WTC11 (cell line): Measurements from ENCODE around the gene NRTN. TPM values are rescaled to one million over a fixed set of nuclear protein-coding genes. Genes with fewer than 3 reads are reported as not detected.

Experiments used
- ATAC-seq: fragments of 200-7000 bp; cut with Tn5 transposase; 2 replicates; pipeline ENCODE4 v1.10.0; 2021; ENCODE audit warnings: mild to moderate bottlenecking, moderate library complexity
- CTCF ChIA-PET: fragments of 300-600 bp; sonication (Branson Sonifier 250); formaldehyde crosslinking; loops from one replicate; lab custom pipeline; 2021; ENCODE audit warnings: antibody characterized with exemption; lab: Charles Lee
- POLR2A ChIA-PET: fragments of 350-600 bp; sonication (Branson Sonifier 250); formaldehyde crosslinking; loops from one replicate; lab custom pipeline; 2021; ENCODE audit warnings: antibody characterized with exemption; lab: Charles Lee
- DNase-seq: peaks from one replicate; pipeline ENCODE4 v3.0.0; 2021; ENCODE audit warnings: low spot score
- H3K27ac Mint-ChIP-seq: 2 replicates; pipeline ENCODE4 v1.8.0; 2021; ENCODE audit warnings: mixed read lengths
- H3K27me3 Mint-ChIP-seq: 2 replicates; pipeline ENCODE4 v1.8.0; 2021; ENCODE audit warnings: low read depth, mild to moderate bottlenecking, moderate library complexity, mixed read lengths
- H3K36me3 Mint-ChIP-seq: 2 replicates; pipeline ENCODE4 v1.8.0; 2021; ENCODE audit warnings: mixed read lengths
- H3K4me1 Mint-ChIP-seq: 2 replicates; pipeline ENCODE4 v1.8.0; 2022; ENCODE audit warnings: mixed read lengths
- H3K4me3 Mint-ChIP-seq: 2 replicates; pipeline ENCODE4 v1.8.0; 2021; ENCODE audit warnings: mild to moderate bottlenecking, moderate library complexity, mixed read lengths
- H3K9me3 Mint-ChIP-seq: 2 replicates; pipeline ENCODE4 v1.8.0; 2021; ENCODE audit warnings: mixed read lengths
- AFF4 ChIP-seq: sonication (generic); formaldehyde crosslinking; IDR thresholded peaks from 2 replicates; pipeline ENCODE4 v1.8.1; 2023; ENCODE audit warnings: mild to moderate bottlenecking, missing genetic modification reagents, borderline replicate concordance
- CDX4 ChIP-seq: fragments of 250-450 bp; sonication (Bioruptor Pico); IDR thresholded peaks from 2 replicates; pipeline ENCODE4 v1.9.0; 2021; ENCODE audit warnings: moderate library complexity, mild to moderate bottlenecking, inconsistent platforms, borderline replicate concordance
- E2F1 ChIP-seq: sonication (generic); formaldehyde crosslinking; IDR thresholded peaks from 2 replicates; pipeline ENCODE4 v1.8.0; 2022; ENCODE audit warnings: mild to moderate bottlenecking, missing genetic modification reagents
- EMX1 ChIP-seq: fragments of 250-450 bp; sonication (Bioruptor Pico); IDR thresholded peaks from 2 replicates; pipeline ENCODE4 v1.8.0; 2021; ENCODE audit warnings: mild to moderate bottlenecking
- ERG ChIP-seq: fragments of 250-450 bp; sonication (Bioruptor Pico); IDR thresholded peaks from 2 replicates; pipeline ENCODE4 v1.8.0; 2021; ENCODE audit warnings: mild to moderate bottlenecking
- GRHL2 ChIP-seq: fragments of 250-450 bp; sonication (Bioruptor Pico); IDR thresholded peaks from 2 replicates; pipeline ENCODE4 v1.8.0; 2022; ENCODE audit warnings: mild to moderate bottlenecking, moderate library complexity; ENCODE audit not compliant: insufficient replicate concordance, severe bottlenecking
- JUN ChIP-seq: sonication (generic); formaldehyde crosslinking; IDR thresholded peaks from 2 replicates; pipeline ENCODE4 v1.8.0; 2023; ENCODE audit warnings: mild to moderate bottlenecking, missing genetic modification reagents
- NFE2L1 ChIP-seq: sonication (generic); formaldehyde crosslinking; IDR thresholded peaks from 2 replicates; pipeline ENCODE4 v1.8.1; 2023; ENCODE audit warnings: missing genetic modification reagents
- OVOL2 ChIP-seq: fragments of 250-450 bp; sonication (Bioruptor Pico); IDR thresholded peaks from 2 replicates; pipeline ENCODE4 v1.9.0; 2021; ENCODE audit warnings: mild to moderate bottlenecking, borderline replicate concordance
- PRRX2 ChIP-seq: fragments of 250-450 bp; sonication (Bioruptor Pico); IDR thresholded peaks from 2 replicates; pipeline ENCODE4 v1.8.0; 2021; ENCODE audit warnings: mild to moderate bottlenecking
- STAT6 ChIP-seq: sonication (generic); formaldehyde crosslinking; conservative IDR thresholded peaks from 2 replicates; pipeline ENCODE4 v1.8.1; 2023; ENCODE audit warnings: mild to moderate bottlenecking, low read depth, missing genetic modification reagents, moderate library complexity
- USF2 ChIP-seq: sonication (generic); formaldehyde crosslinking; IDR thresholded peaks from 2 replicates; pipeline ENCODE4 v1.8.1; 2023; ENCODE audit warnings: mild to moderate bottlenecking, missing genetic modification reagents, moderate library complexity
- ZNF263 ChIP-seq: sonication (generic); formaldehyde crosslinking; IDR thresholded peaks from 2 replicates; pipeline ENCODE4 v1.8.1; 2022; ENCODE audit warnings: low read depth, mild to moderate bottlenecking, moderate library complexity, missing genetic modification reagents
- ZNF281 ChIP-seq: sonication (generic); formaldehyde crosslinking; IDR thresholded peaks from 2 replicates; pipeline ENCODE4 v1.8.0; 2023; ENCODE audit warnings: mild to moderate bottlenecking, missing genetic modification reagents
- ZNF396 ChIP-seq: fragments of 250-450 bp; sonication (Bioruptor Pico); IDR thresholded peaks from 2 replicates; pipeline ENCODE4 v1.8.0; 2021; ENCODE audit warnings: mild to moderate bottlenecking, moderate library complexity, borderline replicate concordance
- ZNF416 ChIP-seq: fragments of 250-450 bp; sonication (Bioruptor Pico); IDR thresholded peaks from 2 replicates; pipeline ENCODE4 v1.9.0; 2021; ENCODE audit warnings: mild to moderate bottlenecking, inconsistent platforms
- total RNA-seq: library from RNA; stranded (reverse); gene quantifications from 3 replicates; pipeline ENCODE4 v1.2.3, GENCODE V29; 2021

Gene NRTN
- total RNA-seq, 1 experiment from 2014 or later: 6.1 TPM

- TF ChIP-seq ZNF281 (no peak), JUN (CRISPR knock-in tag) (peak; percentile 95)
- TF ChIP-seq, all 79 proteins: peak for 9
Observed at GRCh38 chr19:5803441-5803751, 1.5 kb upstream of the NRTN start (continued).

GRCh38 chr19:5803752-5804515 lies 933 bp upstream of the NRTN start:
- Mint-ChIP-seq H3K36me3 (no peaks in the 10 kb centered on the region), H3K27me3 (peaks cover 47% of the 10 kb centered on the region), H3K4me1 (peaks cover 13% of the 10 kb centered on the region), H3K9me3 (no peaks in the 10 kb centered on the region), H3K27ac (no peak overlapping the region), H3K4me3 (peak overlapping the region; percentile 75)
- ATAC-seq (peak; percentile 85), DNase-seq (peak; percentile 99)
- CTCF ChIA-PET: interaction anchor here (0.5 to 2.1 kb wide), 90 partner anchors 9 to 1257 kb away, joined by 3 to 115 read pairs (median 6); partner anchors contain the start of genes CAPS, CATSPERD, DUS3L and FUT6
- POLR2A ChIA-PET: interaction anchor here (0.6 to 1.7 kb wide), 11 partner anchors 9 to 143 kb away, joined by 3 to 22 read pairs (median 3); partner anchors contain the start of genes CATSPERD and LONP1
- TF ChIP-seq EMX1 (no peak), JUN (CRISPR knock-in tag) (no peak), NFE2L1 (peak; percentile 81; the same call in 1 of the 2 replicates), ZNF416 (no peak), ZNF281 (peak; percentile 70), E2F1 (peak; percentile 72; the same call in 1 of the 2 replicates), ZNF396 (CRISPR knock-in tag) (no peak), GRHL2 (CRISPR knock-in tag) (no peak), USF2 (CRISPR knock-in tag) (0 out of 2 replicates have a peak, but pooled peaks have one; percentile 32), ERG (CRISPR knock-in tag) (no peak), AFF4 (CRISPR knock-in tag) (no peak; the same call in 1 of the 2 replicates), CDX4 (CRISPR knock-in tag) (no peak), OVOL2 (CRISPR knock-in tag) (no peak), STAT6 (CRISPR knock-in tag) (no peak), PRRX2 (CRISPR knock-in tag) (no peak), ZNF263 (CRISPR knock-in tag) (peak; percentile 73; the same call in 1 of the 2 replicates)
